Measurements from ENCODE around the gene CEP63. TPM values are rescaled to one million over a fixed set of nuclear protein-coding genes. Genes with fewer than 3 reads are reported as not detected.

CEP63 gene
- total and polyA plus RNA-seq, 9 of the 15 experiments (the other 6 are each of a cell fraction or from before 2014, with no cell fraction given), result 5.1 to 17.8 (median 10.6) TPM

DNA sequence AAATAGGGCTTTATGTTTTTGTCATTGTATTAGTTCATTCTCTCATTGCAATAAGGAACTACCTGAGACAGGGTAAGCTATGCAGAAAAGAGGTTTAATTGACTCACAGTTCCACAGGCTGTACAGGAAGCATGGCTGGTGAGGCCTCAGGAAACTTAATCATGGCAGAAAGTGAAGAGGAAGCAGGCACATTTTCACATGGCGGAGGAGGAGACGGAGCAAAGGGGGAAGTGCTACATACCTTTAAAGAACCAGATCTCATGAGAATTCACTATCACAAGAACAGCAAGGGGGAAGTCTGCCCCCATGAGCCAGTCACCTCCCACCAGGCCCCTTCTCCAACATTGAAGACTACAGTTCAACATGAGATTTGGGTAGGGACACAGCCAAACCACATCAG, 25.6 kb downstream of the CEP63 start:
- ATAC-seq (no peak), DNase-seq (ENCODE audit: extremely low read depth in 1 of 4, low spot score in 3 of 4) (no peak), FAIRE-seq (no peak)
- no peaks in the 10 kb centered on the region; the same call in 2 of the 3 replicates for H3K36me3 ChIP-seq (ENCODE audit: control insufficient read depth, insufficient read depth, low read length)
- ChIA-PET CTCF (ENCODE audit: low intra/inter-chr PET ratio) (no interaction called here), POLR2A (no interaction called here)
- no peaks in the 10 kb centered on the region for H3K4me1 ChIP-seq (replicated peaks in 1 of 2; ENCODE audit: control insufficient read depth in 2 of 2, insufficient read depth in 2 of 2, low read length in 2 of 2)
- H3K27me3 ChIP-seq (ENCODE audit: control insufficient read depth in 2 of 2, insufficient read depth in 2 of 2, low read length in 2 of 2), result no peaks in the 10 kb centered on the region
- intact Hi-C loops (cut with micrococcal nuclease) (no loop called here), in situ Hi-C loops (cut with MboI) (no loop called here)
- 100% methylated on average over 1 of the region's 2 CpGs for WGBS (ENCODE audit: insufficient coverage, low coverage, missing lambda C conversion rate)
- H3K9me1 ChIP-seq (ENCODE audit: control insufficient read depth, insufficient read depth, low read length), result no peaks in the 10 kb centered on the region
- no peaks in the 10 kb centered on the region for H3K9me3 ChIP-seq (replicated peaks; ENCODE audit: control insufficient read depth, insufficient read depth, low read depth, low read length)
- no peak overlapping the region for H3K4me3 ChIP-seq
- no peak overlapping the region for H2AFZ ChIP-seq (ENCODE audit: low read depth, low read length)
- H3K27ac ChIP-seq (ENCODE audit: extremely low read depth, low read depth, low read length), result no peak overlapping the region
- no peak for TF ChIP-seq SOX6 (IDR thresholded peaks at IDR 0.05)
- TF ChIP-seq, protein P1, sequence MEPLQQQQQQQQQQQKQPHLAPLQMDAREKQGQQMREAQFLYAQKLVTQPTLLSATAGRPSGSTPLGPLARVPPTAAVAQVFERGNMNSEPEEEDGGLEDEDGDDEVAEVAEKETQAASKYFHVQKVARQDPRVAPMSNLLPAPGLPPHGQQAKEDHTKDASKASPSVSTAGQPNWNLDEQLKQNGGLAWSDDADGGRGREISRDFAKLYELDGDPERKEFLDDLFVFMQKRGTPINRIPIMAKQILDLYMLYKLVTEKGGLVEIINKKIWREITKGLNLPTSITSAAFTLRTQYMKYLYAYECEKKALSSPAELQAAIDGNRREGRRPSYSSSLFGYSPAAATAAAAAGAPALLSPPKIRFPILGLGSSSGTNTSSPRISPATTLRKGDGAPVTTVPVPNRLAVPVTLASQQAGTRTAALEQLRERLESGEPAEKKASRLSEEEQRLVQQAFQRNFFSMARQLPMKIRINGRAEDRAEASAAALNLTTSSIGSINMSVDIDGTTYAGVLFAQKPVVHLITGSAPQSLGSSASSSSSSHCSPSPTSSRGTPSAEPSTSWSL (CRISPR knock-in tag; IDR thresholded peaks at IDR 0.05; ENCODE audit: borderline replicate concordance), result no peak
- TF ChIP-seq, protein P2, sequence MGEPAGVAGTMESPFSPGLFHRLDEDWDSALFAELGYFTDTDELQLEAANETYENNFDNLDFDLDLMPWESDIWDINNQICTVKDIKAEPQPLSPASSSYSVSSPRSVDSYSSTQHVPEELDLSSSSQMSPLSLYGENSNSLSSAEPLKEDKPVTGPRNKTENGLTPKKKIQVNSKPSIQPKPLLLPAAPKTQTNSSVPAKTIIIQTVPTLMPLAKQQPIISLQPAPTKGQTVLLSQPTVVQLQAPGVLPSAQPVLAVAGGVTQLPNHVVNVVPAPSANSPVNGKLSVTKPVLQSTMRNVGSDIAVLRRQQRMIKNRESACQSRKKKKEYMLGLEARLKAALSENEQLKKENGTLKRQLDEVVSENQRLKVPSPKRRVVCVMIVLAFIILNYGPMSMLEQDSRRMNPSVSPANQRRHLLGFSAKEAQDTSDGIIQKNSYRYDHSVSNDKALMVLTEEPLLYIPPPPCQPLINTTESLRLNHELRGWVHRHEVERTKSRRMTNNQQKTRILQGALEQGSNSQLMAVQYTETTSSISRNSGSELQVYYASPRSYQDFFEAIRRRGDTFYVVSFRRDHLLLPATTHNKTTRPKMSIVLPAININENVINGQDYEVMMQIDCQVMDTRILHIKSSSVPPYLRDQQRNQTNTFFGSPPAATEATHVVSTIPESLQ (CRISPR knock-in tag; IDR thresholded peaks at IDR 0.05), result no peak
- no peak for TF ChIP-seq RBM14 (IDR thresholded peaks at IDR 0.05; ENCODE audit: borderline replicate concordance, insufficient read depth, low read depth, low read length)
- TF ChIP-seq, protein P3, sequence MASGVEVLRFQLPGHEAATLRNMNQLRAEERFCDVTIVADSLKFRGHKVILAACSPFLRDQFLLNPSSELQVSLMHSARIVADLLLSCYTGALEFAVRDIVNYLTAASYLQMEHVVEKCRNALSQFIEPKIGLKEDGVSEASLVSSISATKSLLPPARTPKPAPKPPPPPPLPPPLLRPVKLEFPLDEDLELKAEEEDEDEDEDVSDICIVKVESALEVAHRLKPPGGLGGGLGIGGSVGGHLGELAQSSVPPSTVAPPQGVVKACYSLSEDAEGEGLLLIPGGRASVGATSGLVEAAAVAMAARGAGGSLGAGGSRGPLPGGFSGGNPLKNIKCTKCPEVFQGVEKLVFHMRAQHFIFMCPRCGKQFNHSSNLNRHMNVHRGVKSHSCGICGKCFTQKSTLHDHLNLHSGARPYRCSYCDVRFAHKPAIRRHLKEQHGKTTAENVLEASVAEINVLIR (CRISPR knock-in tag; IDR thresholded peaks at IDR 0.05), result no peak
- TF ChIP-seq, protein P4, sequence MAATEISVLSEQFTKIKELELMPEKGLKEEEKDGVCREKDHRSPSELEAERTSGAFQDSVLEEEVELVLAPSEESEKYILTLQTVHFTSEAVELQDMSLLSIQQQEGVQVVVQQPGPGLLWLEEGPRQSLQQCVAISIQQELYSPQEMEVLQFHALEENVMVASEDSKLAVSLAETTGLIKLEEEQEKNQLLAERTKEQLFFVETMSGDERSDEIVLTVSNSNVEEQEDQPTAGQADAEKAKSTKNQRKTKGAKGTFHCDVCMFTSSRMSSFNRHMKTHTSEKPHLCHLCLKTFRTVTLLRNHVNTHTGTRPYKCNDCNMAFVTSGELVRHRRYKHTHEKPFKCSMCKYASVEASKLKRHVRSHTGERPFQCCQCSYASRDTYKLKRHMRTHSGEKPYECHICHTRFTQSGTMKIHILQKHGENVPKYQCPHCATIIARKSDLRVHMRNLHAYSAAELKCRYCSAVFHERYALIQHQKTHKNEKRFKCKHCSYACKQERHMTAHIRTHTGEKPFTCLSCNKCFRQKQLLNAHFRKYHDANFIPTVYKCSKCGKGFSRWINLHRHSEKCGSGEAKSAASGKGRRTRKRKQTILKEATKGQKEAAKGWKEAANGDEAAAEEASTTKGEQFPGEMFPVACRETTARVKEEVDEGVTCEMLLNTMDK (IDR thresholded peaks at IDR 0.05; ENCODE audit: borderline replicate concordance, insufficient read depth, low read depth, low read length, poor library complexity, severe bottlenecking), result no peak
- TF ChIP-seq SMARCB1 (IDR thresholded peaks at IDR 0.05; ENCODE audit: insufficient read length, low read depth), result no peak
- TF ChIP-seq HDAC6 (IDR thresholded peaks at IDR 0.05; ENCODE audit: low read depth, low read length), result no peak
- BruUV-seq (replicated peaks), result no TSS peak
- H3K9ac ChIP-seq (ENCODE audit: insufficient read depth in 1 of 2, low read depth in 2 of 2, low read length in 2 of 2), result no peak overlapping the region
- H3K4me2 ChIP-seq (ENCODE audit: insufficient read depth, low read length), result no peak overlapping the region
- H4K20me1 ChIP-seq (replicated peaks; ENCODE audit: control insufficient read depth, insufficient read depth, low read length), result no peaks in the 10 kb centered on the region
- H3K79me2 ChIP-seq (ENCODE audit: control insufficient read depth, insufficient read depth, low read length), result no peaks in the 10 kb centered on the region
